ENCODE measurements around the gene RASSF1. TPM values are rescaled to one million over a fixed set of nuclear protein-coding genes. Genes with fewer than 3 reads are reported as not detected.

The RASSF1 gene
- total and polyA plus RNA-seq, 10 of the 15 experiments (the other 5 are each of a cell fraction or from before 2014, with no cell fraction given), result 4.4 to 59.6 (median 37.2) TPM

DNA sequence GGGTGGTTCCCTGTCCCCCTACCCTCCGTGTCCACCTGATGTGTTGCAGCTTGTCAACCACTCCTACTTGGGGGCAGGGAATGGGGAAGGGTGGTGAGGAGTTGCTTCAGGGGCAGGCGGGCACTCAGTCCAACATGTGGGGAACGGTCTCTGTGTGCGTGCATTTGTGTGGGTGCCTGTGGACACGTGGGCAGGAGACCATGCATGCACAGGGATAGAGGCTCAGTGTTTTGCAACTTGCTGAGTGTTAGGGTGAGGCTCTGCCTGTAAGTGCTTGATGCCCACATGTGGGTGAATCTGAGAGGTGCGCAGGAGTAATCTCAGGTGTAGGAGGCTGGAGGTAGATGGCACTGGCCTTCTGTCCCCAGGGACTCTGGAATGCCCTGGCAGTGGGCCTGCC, 43.1 kb upstream of the RASSF1 start:
- no peaks in the 10 kb centered on the region for H3K4me1 ChIP-seq (ENCODE audit: control insufficient read depth, insufficient read depth, low read length)
- in situ Hi-C loops (cut with MboI) (no loop called here), intact Hi-C loops (cut with micrococcal nuclease; ENCODE audit: unreplicated experiment) (no loop called here)
- SMC1A ChIA-PET (ENCODE audit: uncharacterized antibody, unreplicated experiment), result no interaction called here
- POLR2A ChIA-PET, result no interaction called here
- no peak overlapping the region for H2AFZ ChIP-seq (ENCODE audit: control insufficient read depth, low read depth, low read length)
- peaks cover 0 to 3% of the 10 kb centered on the region in 2 experiments; a peak in 2 of 4 replicates for H3K27me3 ChIP-seq (replicated peaks in 1 of 2; ENCODE audit: control insufficient read depth in 2 of 2, insufficient read depth in 2 of 2, low read length in 1 of 2)
- 19% methylated on average over 6 of the region's 6 CpGs for WGBS (ENCODE audit: insufficient coverage, insufficient replicate concordance, low lambda C conversion rate, missing lambda C conversion rate)
- TF ChIP-seq SIX5 (IDR thresholded peaks at IDR 0.05; ENCODE audit: low read depth, low read length, severe bottlenecking), result no peak
- no peak for TF ChIP-seq CEBPB (IDR thresholded peaks at IDR 0.05; ENCODE audit: borderline replicate concordance in 1 of 2, low read depth in 2 of 2, low read length in 2 of 2)
- TF ChIP-seq SPI1 (IDR thresholded peaks at IDR 0.05; ENCODE audit: borderline replicate concordance, insufficient read depth, low read depth, low read length), result no peak
- no peak for TF ChIP-seq SIN3A (IDR thresholded peaks at IDR 0.05; ENCODE audit: low read depth, low read length)
- TF ChIP-seq ZSCAN29 (IDR thresholded peaks at IDR 0.05), result no peak
- TF ChIP-seq ESRRA (IDR thresholded peaks at IDR 0.05; ENCODE audit: low read length), result no peak
- TF ChIP-seq, protein P1, sequence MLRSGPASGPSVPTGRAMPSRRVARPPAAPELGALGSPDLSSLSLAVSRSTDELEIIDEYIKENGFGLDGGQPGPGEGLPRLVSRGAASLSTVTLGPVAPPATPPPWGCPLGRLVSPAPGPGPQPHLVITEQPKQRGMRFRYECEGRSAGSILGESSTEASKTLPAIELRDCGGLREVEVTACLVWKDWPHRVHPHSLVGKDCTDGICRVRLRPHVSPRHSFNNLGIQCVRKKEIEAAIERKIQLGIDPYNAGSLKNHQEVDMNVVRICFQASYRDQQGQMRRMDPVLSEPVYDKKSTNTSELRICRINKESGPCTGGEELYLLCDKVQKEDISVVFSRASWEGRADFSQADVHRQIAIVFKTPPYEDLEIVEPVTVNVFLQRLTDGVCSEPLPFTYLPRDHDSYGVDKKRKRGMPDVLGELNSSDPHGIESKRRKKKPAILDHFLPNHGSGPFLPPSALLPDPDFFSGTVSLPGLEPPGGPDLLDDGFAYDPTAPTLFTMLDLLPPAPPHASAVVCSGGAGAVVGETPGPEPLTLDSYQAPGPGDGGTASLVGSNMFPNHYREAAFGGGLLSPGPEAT (IDR thresholded peaks at IDR 0.05; ENCODE audit: low read depth), result no peak
- TF ChIP-seq CBX3 (IDR thresholded peaks at IDR 0.05; ENCODE audit: borderline replicate concordance, low read depth), result no peak
- TF ChIP-seq RB1 (IDR thresholded peaks at IDR 0.05; ENCODE audit: borderline replicate concordance), result no peak
- TF ChIP-seq, protein P2, sequence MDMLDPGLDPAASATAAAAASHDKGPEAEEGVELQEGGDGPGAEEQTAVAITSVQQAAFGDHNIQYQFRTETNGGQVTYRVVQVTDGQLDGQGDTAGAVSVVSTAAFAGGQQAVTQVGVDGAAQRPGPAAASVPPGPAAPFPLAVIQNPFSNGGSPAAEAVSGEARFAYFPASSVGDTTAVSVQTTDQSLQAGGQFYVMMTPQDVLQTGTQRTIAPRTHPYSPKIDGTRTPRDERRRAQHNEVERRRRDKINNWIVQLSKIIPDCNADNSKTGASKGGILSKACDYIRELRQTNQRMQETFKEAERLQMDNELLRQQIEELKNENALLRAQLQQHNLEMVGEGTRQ (IDR thresholded peaks at IDR 0.05; ENCODE audit: borderline replicate concordance, low read depth, low read length), result no peak
- TF ChIP-seq EED (IDR thresholded peaks at IDR 0.05; ENCODE audit: low read depth), result no peak
- TF ChIP-seq CHD4 (IDR thresholded peaks at IDR 0.05), result no peak
- TF ChIP-seq, protein P3, sequence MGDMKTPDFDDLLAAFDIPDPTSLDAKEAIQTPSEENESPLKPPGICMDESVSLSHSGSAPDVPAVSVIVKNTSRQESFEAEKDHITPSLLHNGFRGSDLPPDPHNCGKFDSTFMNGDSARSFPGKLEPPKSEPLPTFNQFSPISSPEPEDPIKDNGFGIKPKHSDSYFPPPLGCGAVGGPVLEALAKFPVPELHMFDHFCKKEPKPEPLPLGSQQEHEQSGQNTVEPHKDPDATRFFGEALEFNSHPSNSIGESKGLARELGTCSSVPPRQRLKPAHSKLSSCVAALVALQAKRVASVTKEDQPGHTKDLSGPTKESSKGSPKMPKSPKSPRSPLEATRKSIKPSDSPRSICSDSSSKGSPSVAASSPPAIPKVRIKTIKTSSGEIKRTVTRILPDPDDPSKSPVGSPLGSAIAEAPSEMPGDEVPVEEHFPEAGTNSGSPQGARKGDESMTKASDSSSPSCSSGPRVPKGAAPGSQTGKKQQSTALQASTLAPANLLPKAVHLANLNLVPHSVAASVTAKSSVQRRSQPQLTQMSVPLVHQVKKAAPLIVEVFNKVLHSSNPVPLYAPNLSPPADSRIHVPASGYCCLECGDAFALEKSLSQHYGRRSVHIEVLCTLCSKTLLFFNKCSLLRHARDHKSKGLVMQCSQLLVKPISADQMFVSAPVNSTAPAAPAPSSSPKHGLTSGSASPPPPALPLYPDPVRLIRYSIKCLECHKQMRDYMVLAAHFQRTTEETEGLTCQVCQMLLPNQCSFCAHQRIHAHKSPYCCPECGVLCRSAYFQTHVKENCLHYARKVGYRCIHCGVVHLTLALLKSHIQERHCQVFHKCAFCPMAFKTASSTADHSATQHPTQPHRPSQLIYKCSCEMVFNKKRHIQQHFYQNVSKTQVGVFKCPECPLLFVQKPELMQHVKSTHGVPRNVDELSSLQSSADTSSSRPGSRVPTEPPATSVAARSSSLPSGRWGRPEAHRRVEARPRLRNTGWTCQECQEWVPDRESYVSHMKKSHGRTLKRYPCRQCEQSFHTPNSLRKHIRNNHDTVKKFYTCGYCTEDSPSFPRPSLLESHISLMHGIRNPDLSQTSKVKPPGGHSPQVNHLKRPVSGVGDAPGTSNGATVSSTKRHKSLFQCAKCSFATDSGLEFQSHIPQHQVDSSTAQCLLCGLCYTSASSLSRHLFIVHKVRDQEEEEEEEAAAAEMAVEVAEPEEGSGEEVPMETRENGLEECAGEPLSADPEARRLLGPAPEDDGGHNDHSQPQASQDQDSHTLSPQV (IDR thresholded peaks at IDR 0.05), result no peak
- no peak for TF ChIP-seq SUZ12 (IDR thresholded peaks at IDR 0.05; ENCODE audit: unreplicated experiment)
- no peak for TF ChIP-seq CREB1 (IDR thresholded peaks at IDR 0.05; ENCODE audit: low read depth)
- TF ChIP-seq, protein P4, sequence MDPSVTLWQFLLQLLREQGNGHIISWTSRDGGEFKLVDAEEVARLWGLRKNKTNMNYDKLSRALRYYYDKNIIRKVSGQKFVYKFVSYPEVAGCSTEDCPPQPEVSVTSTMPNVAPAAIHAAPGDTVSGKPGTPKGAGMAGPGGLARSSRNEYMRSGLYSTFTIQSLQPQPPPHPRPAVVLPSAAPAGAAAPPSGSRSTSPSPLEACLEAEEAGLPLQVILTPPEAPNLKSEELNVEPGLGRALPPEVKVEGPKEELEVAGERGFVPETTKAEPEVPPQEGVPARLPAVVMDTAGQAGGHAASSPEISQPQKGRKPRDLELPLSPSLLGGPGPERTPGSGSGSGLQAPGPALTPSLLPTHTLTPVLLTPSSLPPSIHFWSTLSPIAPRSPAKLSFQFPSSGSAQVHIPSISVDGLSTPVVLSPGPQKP (IDR thresholded peaks at IDR 0.05; ENCODE audit: low read depth, low read length), result no peak
- TF ChIP-seq JUND (IDR thresholded peaks at IDR 0.05; ENCODE audit: low read depth, low read length), result no peak
- no peak for TF ChIP-seq MXI1 (IDR thresholded peaks at IDR 0.05; ENCODE audit: low read depth, low read length)
- TF ChIP-seq HDAC6 (IDR thresholded peaks at IDR 0.05; ENCODE audit: unreplicated experiment), result no peak
- H3K9me3 ChIP-seq (replicated peaks; ENCODE audit: control insufficient read depth, insufficient read depth, low read length), result no peaks in the 10 kb centered on the region
- FAIRE-seq (no peak), ATAC-seq (no peak), DNase-seq (ENCODE audit: low read depth, low spot score) (no peak)
- H4K20me1 ChIP-seq (ENCODE audit: control insufficient read depth, insufficient read depth), result no peaks in the 10 kb centered on the region
- H3K4me2 ChIP-seq (ENCODE audit: control insufficient read depth, insufficient read depth), result no peak overlapping the region
- no peaks in the 10 kb centered on the region for H3K36me3 ChIP-seq (ENCODE audit: control insufficient read depth in 2 of 2, insufficient read depth in 2 of 2, low read length in 1 of 2)
- H3K9ac ChIP-seq (ENCODE audit: control insufficient read depth, insufficient read depth, low read length), result no peak overlapping the region
- CTCF ChIA-PET, result no interaction called here
- H3K4me3 ChIP-seq, result no peak overlapping the region
- no peak overlapping the region for H3K27ac ChIP-seq (ENCODE audit: control insufficient read depth, insufficient read depth)
- H3K79me2 ChIP-seq (ENCODE audit: control insufficient read depth, insufficient read depth, low read length), result no peaks in the 10 kb centered on the region
- RAD21 ChIA-PET (ENCODE audit: unreplicated experiment), result no interaction called here
- no TSS peak for BruUV-seq (replicated peaks)

Measured in GM12878 (cell line).